ENCODE measurements around the gene TMOD1. TPM values are rescaled to one million over a fixed set of nuclear protein-coding genes. Genes with fewer than 3 reads are reported as not detected.

TMOD1 gene
- total RNA-seq, 2 experiments from 2014 or later = 1.2 to 1.4 TPM

DNA sequence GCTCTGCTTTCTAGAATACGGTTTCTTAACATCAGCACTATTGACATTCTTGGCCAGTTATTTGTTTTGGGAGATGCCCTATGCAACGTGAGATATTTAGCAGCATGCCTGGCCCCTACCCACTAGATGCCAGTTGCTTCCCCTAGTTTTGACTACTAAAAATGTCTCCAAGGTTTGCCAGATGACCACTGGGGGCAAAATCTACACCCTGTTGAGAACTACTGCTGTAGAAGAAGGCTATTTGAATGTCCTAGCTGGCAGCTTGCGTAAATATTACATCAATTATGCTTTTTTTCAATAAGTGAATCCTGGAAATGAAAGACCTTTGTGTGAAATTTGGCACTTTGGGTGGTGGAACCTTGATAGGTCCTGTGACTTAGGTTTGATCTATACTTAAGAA is 137.2 kb downstream of the TMOD1 start:
- Mint-ChIP-seq H3K4me3 (no peak overlapping the region), H3K4me1 (ENCODE audit: low read depth) (peaks cover 53% of the 10 kb centered on the region), H3K36me3 (ENCODE audit: low read depth) (peaks cover 15% of the 10 kb centered on the region), H3K27me3 (ENCODE audit: low read depth) (no peaks in the 10 kb centered on the region), H3K9me3 (no peaks in the 10 kb centered on the region), H3K27ac (no peak overlapping the region)
- intact Hi-C loops (cut with micrococcal nuclease) = loop anchor here (10.0 kb wide), 2 partner anchors 106 to 1624 kb away; no protein-coding TSS in a partner anchor
- DNase-seq = no peak
- CTCF ChIA-PET = interaction anchor here (1.1 kb wide), 2 partner anchors 40 to 375 kb away, joined by 3 to 4 read pairs; no protein-coding TSS in a partner anchor

DNA sequence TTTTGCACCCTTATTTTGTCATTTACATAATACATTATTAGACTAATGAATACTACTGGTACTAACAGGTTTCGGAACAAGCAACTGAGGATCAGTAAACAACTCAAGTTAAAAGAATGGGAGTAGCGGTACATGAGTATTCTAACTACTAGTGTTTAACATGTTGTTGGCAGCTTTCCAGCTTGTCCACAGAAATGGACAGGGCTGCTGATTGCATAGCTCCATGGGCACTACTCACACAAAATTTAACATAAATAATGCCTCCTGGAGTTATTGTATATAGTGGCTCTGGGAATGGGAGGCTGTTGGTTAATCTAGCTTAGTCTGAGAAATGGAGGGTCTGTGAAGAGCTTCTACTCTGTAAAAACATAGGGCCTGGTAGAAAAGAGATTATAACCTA is 138.9 kb downstream of the TMOD1 start:
- intact Hi-C loops (cut with micrococcal nuclease) = no loop called here
- H3K36me3 Mint-ChIP-seq (ENCODE audit: low read depth) = peaks cover 12% of the 10 kb centered on the region
- peaks cover 43% of the 10 kb centered on the region for H3K4me1 Mint-ChIP-seq (ENCODE audit: low read depth)
- no peaks in the 10 kb centered on the region for H3K27me3 Mint-ChIP-seq (ENCODE audit: low read depth)
- H3K4me3 Mint-ChIP-seq = no peak overlapping the region
- no peaks in the 10 kb centered on the region for H3K9me3 Mint-ChIP-seq
- H3K27ac Mint-ChIP-seq = no peak overlapping the region
- CTCF ChIA-PET = interaction anchor here (0.6 to 1.5 kb wide), 2 partner anchors 130 to 228 kb away, joined by 4 read pairs; partner anchors contain the start of gene TDRD7
- no peak for DNase-seq

DNA sequence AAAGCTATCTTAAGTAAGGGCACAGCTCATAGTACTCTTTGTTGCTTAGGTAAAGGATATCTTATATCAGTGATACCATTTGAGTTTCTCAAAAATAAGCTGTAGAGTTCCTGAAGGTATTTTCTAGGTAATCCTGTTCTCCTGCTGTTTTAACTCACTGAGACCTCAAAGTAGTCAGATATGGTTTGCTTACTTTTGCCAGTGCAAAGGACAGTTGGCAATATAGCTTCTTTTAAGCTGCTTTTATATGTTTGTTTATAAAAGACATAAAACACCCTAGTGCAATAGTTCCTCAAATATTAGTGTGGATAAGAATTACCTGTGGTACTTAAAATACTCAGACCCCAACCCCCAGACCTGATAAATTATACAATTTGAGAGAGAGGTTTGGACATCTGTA is 144.3 kb downstream of the TMOD1 start:
- CTCF ChIA-PET = interaction anchor here (0.7 to 1.4 kb wide), 3 partner anchors 14 to 244 kb away, joined by 3 to 4 read pairs (median 3); no protein-coding TSS in a partner anchor
- H3K27me3 Mint-ChIP-seq (ENCODE audit: low read depth) = no peaks in the 10 kb centered on the region
- peaks cover 22% of the 10 kb centered on the region for H3K36me3 Mint-ChIP-seq (ENCODE audit: low read depth)
- no peaks in the 10 kb centered on the region for H3K9me3 Mint-ChIP-seq
- intact Hi-C loops (cut with micrococcal nuclease) = no loop called here
- no peaks in the 10 kb centered on the region for H3K4me1 Mint-ChIP-seq (ENCODE audit: low read depth)
- no peak overlapping the region for H3K27ac Mint-ChIP-seq
- no peak for DNase-seq
- H3K4me3 Mint-ChIP-seq = no peak overlapping the region

DNA sequence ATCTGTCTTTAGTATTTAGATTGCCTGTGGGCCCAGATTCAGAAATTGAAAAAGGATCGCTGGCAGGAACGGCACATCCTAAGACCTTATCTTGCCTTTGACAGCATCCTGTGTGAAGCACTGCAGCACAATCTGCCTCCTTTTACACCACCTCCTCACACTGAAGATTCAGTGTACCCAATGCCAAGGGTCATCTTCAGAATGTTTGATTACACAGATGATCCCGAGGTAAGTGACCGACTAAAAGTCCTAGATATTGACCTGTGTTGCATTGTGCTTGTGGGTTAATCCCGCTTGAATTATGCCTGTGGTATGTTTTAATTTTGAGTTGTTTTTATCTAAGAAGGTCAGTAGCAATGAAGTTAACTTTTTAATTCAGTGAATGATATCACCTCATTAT is 146.5 kb downstream of the TMOD1 start:
- H3K4me1 Mint-ChIP-seq (ENCODE audit: low read depth) = no peaks in the 10 kb centered on the region
- peaks cover 25% of the 10 kb centered on the region for H3K36me3 Mint-ChIP-seq (ENCODE audit: low read depth)
- H3K27ac Mint-ChIP-seq = no peak overlapping the region
- H3K4me3 Mint-ChIP-seq = no peak overlapping the region
- no peaks in the 10 kb centered on the region for H3K9me3 Mint-ChIP-seq
- intact Hi-C loops (cut with micrococcal nuclease) = no loop called here
- CTCF ChIA-PET = interaction anchor here (0.6 kb wide), 1 partner anchor 339 kb away, joined by 3 read pairs; no protein-coding TSS in a partner anchor
- DNase-seq = no peak
- no peaks in the 10 kb centered on the region for H3K27me3 Mint-ChIP-seq (ENCODE audit: low read depth)

Other genes starting within 250 kb of the TMOD1 start
- gene CCDC180, start 194.0 kb upstream of the TMOD1 start, total RNA-seq = 1 to 10 TPM; 1.9 to 2.0 TPM
- gene TDRD7, start 89.6 kb upstream of the TMOD1 start, total RNA-seq = 1 to 10 TPM; 6.9 to 7.4 TPM
- gene TSTD2, start 131.7 kb downstream of the TMOD1 start, total RNA-seq = 10 to 100 TPM; 11.1 to 12.4 TPM
- gene NCBP1, start 132.2 kb downstream of the TMOD1 start, total RNA-seq = 10 to 100 TPM; 32.4 to 33.9 TPM
- 1 to 10 TPM; 5.8 to 6.0 TPM for gene XPA, start 195.7 kb downstream of the TMOD1 start, total RNA-seq